SU-DHL-6 (cell line): ENCODE data around the gene STBD1.

ENCODE experiments used
- CTCF ChIP-seq: fragments of 200-600 bp; sonication (generic); IDR thresholded peaks from one replicate; pipeline ENCODE4 v1.5.1; 2017; ENCODE audit warnings: antibody characterized with exemption, mild to moderate bottlenecking, low read length, moderate library complexity; ENCODE audit not compliant: insufficient read depth, poor library complexity, severe bottlenecking
- EZH2phosphoT487 ChIP-seq: fragments of 200-600 bp; sonication (generic), shearing (Covaris generic); conservative IDR thresholded peaks from 2 replicates; pipeline ENCODE4 v1.6.1; 2018; ENCODE audit warnings: mild to moderate bottlenecking, antibody characterized with exemption, low read length, moderate library complexity, mixed read lengths

GRCh38 chr4:76270244-76271175, 36.0 kb upstream of the STBD1 start:
- TF ChIP-seq CTCF, result no peak
- TF ChIP-seq EZH2phosphoT487, result no peak
